ENCODE results near the gene KIAA1958.
"Not testable (repeated sequence)": the region's sequence is repeated elsewhere in the genome, so short reads cannot be mapped to it uniquely, and the experiment has no call there.

KIAA1958 gene

DNA sequence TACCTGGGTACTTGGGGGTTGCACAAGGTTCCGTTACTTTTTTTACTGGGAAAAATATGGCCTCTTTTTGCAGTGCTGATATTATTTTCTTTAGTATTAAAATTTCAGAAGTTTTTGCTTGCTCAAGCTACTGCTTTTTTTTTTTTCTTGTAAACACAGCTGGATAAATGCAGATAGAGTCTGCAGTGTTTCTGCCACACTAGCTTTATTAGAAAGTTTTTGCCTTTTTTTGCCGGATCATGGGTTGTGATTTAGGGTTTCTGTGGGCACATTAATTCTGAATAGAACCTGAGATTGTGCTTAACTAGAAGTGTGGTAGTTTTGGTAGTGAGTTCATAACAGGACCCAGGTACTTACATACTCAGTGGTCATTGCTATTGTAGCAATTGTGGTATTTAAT, 19.9 kb downstream of the KIAA1958 start:
- H3K4me3 ChIP-seq (replicated peaks; ENCODE audit: low read depth, low read length): no peak overlapping the region
- TF ChIP-seq, protein P1, sequence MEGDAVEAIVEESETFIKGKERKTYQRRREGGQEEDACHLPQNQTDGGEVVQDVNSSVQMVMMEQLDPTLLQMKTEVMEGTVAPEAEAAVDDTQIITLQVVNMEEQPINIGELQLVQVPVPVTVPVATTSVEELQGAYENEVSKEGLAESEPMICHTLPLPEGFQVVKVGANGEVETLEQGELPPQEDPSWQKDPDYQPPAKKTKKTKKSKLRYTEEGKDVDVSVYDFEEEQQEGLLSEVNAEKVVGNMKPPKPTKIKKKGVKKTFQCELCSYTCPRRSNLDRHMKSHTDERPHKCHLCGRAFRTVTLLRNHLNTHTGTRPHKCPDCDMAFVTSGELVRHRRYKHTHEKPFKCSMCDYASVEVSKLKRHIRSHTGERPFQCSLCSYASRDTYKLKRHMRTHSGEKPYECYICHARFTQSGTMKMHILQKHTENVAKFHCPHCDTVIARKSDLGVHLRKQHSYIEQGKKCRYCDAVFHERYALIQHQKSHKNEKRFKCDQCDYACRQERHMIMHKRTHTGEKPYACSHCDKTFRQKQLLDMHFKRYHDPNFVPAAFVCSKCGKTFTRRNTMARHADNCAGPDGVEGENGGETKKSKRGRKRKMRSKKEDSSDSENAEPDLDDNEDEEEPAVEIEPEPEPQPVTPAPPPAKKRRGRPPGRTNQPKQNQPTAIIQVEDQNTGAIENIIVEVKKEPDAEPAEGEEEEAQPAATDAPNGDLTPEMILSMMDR (IDR thresholded peaks at IDR 0.05; ENCODE audit: insufficient read depth, low read length, poor library complexity, severe bottlenecking): no peak
- H3K27me3 ChIP-seq (replicated peaks; ENCODE audit: control insufficient read depth, insufficient read depth, low read length): no peaks in the 10 kb centered on the region
- DNase-seq (ENCODE audit: extremely low read depth, insufficient read length): no peak
- H3K36me3 ChIP-seq (ENCODE audit: control insufficient read depth, insufficient read depth, low read length): no peaks in the 10 kb centered on the region

DNA sequence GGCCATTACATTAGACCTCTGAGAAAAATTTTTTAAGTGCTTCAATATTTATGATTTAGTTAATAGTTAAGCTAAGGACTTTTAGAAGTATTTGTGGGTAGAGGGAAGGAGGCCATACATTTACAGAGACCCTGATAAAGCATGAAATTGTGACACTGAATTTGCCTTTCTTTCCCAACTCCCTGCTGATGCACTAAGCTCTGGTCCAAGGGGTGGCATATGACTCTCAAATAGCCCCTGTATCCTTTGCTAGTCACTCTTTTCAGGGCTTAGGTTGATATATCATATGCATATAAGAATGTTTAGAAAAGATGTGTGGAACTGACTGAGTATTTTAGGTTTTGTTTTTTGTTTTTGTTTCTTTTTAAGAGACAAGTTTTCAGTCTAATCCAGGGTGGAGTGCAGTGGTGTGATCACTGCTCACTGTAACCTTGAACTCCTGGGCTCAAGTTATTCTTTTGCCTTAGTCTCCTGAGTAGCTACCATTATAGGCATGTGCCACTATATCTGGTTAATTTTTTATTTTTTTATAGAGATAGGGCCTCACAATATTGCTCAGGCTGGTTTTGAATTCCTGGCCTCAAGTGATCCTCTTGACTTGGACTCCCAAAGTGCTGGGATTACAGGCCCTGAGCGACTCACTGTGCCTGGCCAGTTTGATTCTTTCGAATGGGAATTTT, 20.5 kb downstream of the KIAA1958 start:
- H3K4me3 ChIP-seq (replicated peaks; ENCODE audit: low read depth, low read length): no peak overlapping the region
- DNase-seq (ENCODE audit: extremely low read depth, insufficient read length): no peak
- TF ChIP-seq, protein P1 (IDR thresholded peaks at IDR 0.05; ENCODE audit: insufficient read depth, low read length, poor library complexity, severe bottlenecking): no peak
- no peaks in the 10 kb centered on the region for H3K36me3 ChIP-seq (ENCODE audit: control insufficient read depth, insufficient read depth, low read length)
- H3K27me3 ChIP-seq (replicated peaks; ENCODE audit: control insufficient read depth, insufficient read depth, low read length): no peaks in the 10 kb centered on the region

DNA sequence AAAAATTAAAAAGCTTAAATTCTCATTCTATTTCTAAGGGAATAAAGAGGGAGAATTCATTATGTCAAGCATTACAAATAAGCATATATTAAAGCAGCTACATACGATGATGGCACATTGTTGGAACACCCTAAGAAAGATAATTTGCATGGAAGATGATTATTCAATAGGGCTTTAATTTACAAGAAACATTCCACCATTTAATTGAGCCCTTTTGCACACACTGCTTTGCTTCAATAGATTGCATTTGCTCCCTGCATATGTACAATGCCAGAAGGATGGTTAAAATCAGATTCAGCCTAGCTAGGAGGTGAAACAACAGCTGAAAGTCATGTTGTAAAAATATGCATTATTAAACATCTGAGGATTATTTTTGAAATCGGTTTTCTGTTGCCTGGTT, 21.8 kb downstream of the KIAA1958 start:
- TF ChIP-seq, protein P1 (IDR thresholded peaks at IDR 0.05; ENCODE audit: insufficient read depth, low read length, poor library complexity, severe bottlenecking): no peak
- Histone ChIP-seq H3K36me3 (ENCODE audit: control insufficient read depth, insufficient read depth, low read length) (no peaks in the 10 kb centered on the region), H3K27me3 (replicated peaks; ENCODE audit: control insufficient read depth, insufficient read depth, low read length) (no peaks in the 10 kb centered on the region), H3K4me3 (replicated peaks; ENCODE audit: low read depth, low read length) (no peak overlapping the region)
- DNase-seq (ENCODE audit: extremely low read depth, insufficient read length): no peak

DNA sequence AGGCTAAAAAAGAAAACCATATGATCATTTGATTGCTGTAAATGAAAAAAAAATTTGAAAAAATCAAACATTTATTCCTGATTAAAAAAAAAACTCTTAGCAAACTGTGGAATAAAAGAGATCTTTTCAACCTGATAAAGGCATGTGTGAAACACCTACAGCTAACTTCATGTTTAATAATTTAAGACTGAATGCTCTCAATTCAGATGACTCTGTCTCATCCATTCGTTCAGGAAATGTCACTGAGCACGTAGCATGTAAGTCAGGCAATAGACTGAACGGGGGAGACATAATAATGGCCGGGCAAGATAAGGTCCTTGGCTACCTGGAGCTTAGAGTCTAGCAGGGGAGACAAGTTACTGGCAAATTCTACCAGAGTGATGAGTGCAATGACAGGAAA, 25.8 kb downstream of the KIAA1958 start:
- H3K27me3 ChIP-seq (replicated peaks; ENCODE audit: control insufficient read depth, insufficient read depth, low read length); H3K36me3 ChIP-seq (ENCODE audit: control insufficient read depth, insufficient read depth, low read length): not testable (repeated sequence)

DNA sequence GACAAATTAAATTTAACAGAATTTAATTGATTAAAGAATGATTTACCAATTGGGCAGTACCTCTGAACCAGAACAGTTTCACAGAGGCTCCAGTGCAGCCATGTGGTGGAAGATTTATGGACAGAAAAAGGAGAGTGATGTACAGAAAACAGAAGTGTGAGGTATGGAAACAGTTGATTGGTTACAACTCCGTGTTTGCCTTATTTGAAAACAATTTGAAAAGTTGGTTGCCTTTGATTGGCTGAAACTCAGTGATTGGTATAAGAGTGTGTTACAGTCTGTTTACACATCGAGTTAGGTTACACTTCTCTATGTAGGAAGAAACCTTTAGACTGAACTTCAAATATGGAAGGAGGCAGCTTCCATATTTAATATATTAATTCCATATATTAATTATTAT, 30.1 kb downstream of the KIAA1958 start:
- Histone ChIP-seq H3K4me3 (replicated peaks; ENCODE audit: low read depth, low read length) (no peak overlapping the region), H3K36me3 (ENCODE audit: control insufficient read depth, insufficient read depth, low read length) (no peaks in the 10 kb centered on the region), H3K27me3 (replicated peaks; ENCODE audit: control insufficient read depth, insufficient read depth, low read length) (no peaks in the 10 kb centered on the region)
- TF ChIP-seq, protein P1 (IDR thresholded peaks at IDR 0.05; ENCODE audit: insufficient read depth, low read length, poor library complexity, severe bottlenecking): no peak
- DNase-seq (ENCODE audit: extremely low read depth, insufficient read length): no peak

More for the DNA sequence above, 25.8 kb downstream of the KIAA1958 start:
- DNase-seq (ENCODE audit: extremely low read depth, insufficient read length); H3K4me3 ChIP-seq (replicated peaks; ENCODE audit: low read depth, low read length): not testable (repeated sequence)

DNA sequence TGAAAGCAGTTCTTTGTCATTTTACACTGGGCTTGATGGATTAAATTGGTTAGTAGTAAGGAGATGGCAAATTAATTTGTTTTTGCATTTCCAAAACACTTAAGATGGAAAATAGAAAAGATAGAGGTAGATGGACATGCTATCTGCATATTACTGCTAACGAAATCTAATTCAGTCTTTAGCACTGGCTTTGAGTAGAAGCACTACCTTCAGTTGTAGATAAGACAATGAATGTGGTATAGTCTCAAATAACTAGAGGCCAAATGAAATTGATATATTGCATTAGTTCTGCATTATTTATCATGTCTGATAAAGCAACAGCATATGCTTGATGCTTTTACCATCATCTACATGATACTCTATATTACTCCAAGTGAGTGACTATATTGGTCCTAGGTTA, 33.4 kb downstream of the KIAA1958 start:
- no peaks in the 10 kb centered on the region for H3K27me3 ChIP-seq (replicated peaks; ENCODE audit: control insufficient read depth, insufficient read depth, low read length)
- no peak overlapping the region for H3K4me3 ChIP-seq (replicated peaks; ENCODE audit: low read depth, low read length)
- H3K36me3 ChIP-seq (ENCODE audit: control insufficient read depth, insufficient read depth, low read length): no peaks in the 10 kb centered on the region
- no peak for DNase-seq (ENCODE audit: extremely low read depth, insufficient read length)
- TF ChIP-seq, protein P1 (IDR thresholded peaks at IDR 0.05; ENCODE audit: insufficient read depth, low read length, poor library complexity, severe bottlenecking): no peak

Measured in GM06990 (cell line).